ENCODE results near the gene CCDC141.

- TF ChIP-seq POLR2A (IDR thresholded peaks at IDR 0.05; ENCODE audit: low read length) (no peak), GATA1 (IDR thresholded peaks at IDR 0.05; ENCODE audit: low read depth, low read length) (no peak)
Measured at GRCh38 chr2:178923546-178923945, 126.4 kb downstream of the CCDC141 start.

Data from erythroblast (primary cell).